Natural killer cell (primary cell): ENCODE results near the gene SLC10A3. TPM values are rescaled to one million over a fixed set of nuclear protein-coding genes. Genes with fewer than 3 reads are reported as not detected.

ENCODE experiments used
- ATAC-seq, 3 donors: fragments of 150-1000 bp in 2 of 3; fragments of 200-7000 bp in 1 of 3; cut with Tn5 transposase; 1 replicate in 1 of 3; 2 replicates in 2 of 3; pipeline ENCODE4 v1.10.0; 2021; ENCODE audit warnings: mild to moderate bottlenecking in 2 of 3, moderate library complexity in 2 of 3
- DNase-seq, 2 donors: peaks; one replicate each; pipeline versions ENCODE4 v3.0.0 to v3.0.0-alpha.2; 2013 to 2021; ENCODE audit warnings: mixed read lengths in 1 of 2
- H3K27ac ChIP-seq: one replicate; pipeline ENCODE4 v1.5.1; 2013; ENCODE audit warnings: mild to moderate bottlenecking, low read length
- H3K27me3 ChIP-seq: one replicate; pipeline ENCODE4 v1.6.1; 2013; ENCODE audit warnings: low read length; ENCODE audit not compliant: control insufficient read depth, insufficient read depth
- H3K36me3 ChIP-seq: one replicate; pipeline ENCODE4 v1.6.1; 2013; ENCODE audit warnings: low read length; ENCODE audit not compliant: control insufficient read depth, insufficient read depth
- H3K4me1 ChIP-seq: one replicate; pipeline ENCODE4 v1.6.1; 2013; ENCODE audit warnings: low read length; ENCODE audit not compliant: control insufficient read depth, insufficient read depth
- H3K4me3 ChIP-seq: one replicate; pipeline ENCODE4 v1.5.1; 2013; ENCODE audit warnings: low read length
- H3K9me3 ChIP-seq: one replicate; pipeline ENCODE4 v1.6.1; 2013; ENCODE audit warnings: low read length; ENCODE audit not compliant: control insufficient read depth, insufficient read depth
- H3K27ac Mint-ChIP-seq, 2 donors: one replicate each; pipeline ENCODE4 v1.8.0; 2022; ENCODE audit warnings: mild to moderate bottlenecking in 2 of 2, mixed read lengths in 2 of 2, moderate library complexity in 1 of 2
- H3K27me3 Mint-ChIP-seq, 2 donors: one replicate each; pipeline ENCODE4 v1.8.0; 2022; ENCODE audit warnings: low read depth in 2 of 2, mixed read lengths in 2 of 2
- H3K36me3 Mint-ChIP-seq: one replicate; pipeline ENCODE4 v1.8.0; 2022; ENCODE audit warnings: mixed read lengths
- H3K4me1 Mint-ChIP-seq, 2 donors: one replicate each; pipeline ENCODE4 v1.8.0; 2022; ENCODE audit warnings: mixed read lengths in 2 of 2
- H3K4me3 Mint-ChIP-seq: one replicate; pipeline ENCODE4 v1.8.0; 2022; ENCODE audit warnings: mild to moderate bottlenecking, moderate library complexity, mixed read lengths
- H3K9me3 Mint-ChIP-seq, 2 donors: one replicate each; pipeline ENCODE4 v1.8.0; 2022; ENCODE audit warnings: mixed read lengths in 2 of 2
- WGBS: methylation state at CpG from one replicate; pipeline ENCODE4 v1.1.7; 2013; ENCODE audit warnings: missing lambda C conversion rate; ENCODE audit not compliant: insufficient coverage; 5-methylcytosine and 5-hydroxymethylcytosine counted together
- intact Hi-C: fragments of 100-400 bp; cut with micrococcal nuclease; formaldehyde crosslinking; loops from one replicate; pipeline ENCODE4 v1.14.2; 2022
- total RNA-seq, 4 donors: library from RNA; stranded (reverse); fragments of 120-200 nt in 1 of 4; gene quantifications; one replicate each; pipeline versions ENCODE4 v1.2.3 to v1.2.4, GENCODE V29; 2013 to 2022
- TF ChIP-seq, protein P1 (sequence below): fragments of 200-600 bp; IDR thresholded peaks from one replicate; pipeline ENCODE4 v1.8.0; 2022; ENCODE audit warnings: antibody characterized with exemption

SLC10A3 gene
- total RNA-seq, 3 donors from 2014 or later (not counting 1 experiment from before 2014, with no cell fraction given): 26.5 to 42.1 (median 31.8) TPM

DNA sequence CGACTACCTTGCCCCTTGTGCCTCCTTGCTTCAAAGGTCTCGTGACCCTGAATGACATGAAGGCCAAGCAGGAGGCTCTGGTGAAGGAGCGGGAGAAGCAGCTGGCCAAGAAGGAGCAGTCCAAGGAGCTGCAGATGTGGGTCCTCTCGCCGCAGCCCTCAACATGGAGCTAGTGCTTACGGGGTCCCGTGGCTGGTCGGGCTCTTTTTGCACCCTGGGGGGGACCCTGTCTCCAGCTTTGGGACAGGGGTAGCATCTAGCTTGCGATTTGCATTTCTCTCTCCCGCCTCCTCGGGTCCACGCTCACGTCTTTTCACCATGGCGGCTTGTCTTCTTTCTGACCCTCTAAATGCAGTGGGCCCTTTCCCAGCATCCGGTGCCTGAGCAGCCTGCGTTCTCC is 44.7 kb downstream of the SLC10A3 start:
- Mint-ChIP-seq H3K4me1 (peaks cover 0 to 8% of the 10 kb centered on the region in 2 donors), H3K27ac (peak overlapping the region in 1 of 2 donors; percentile 62), H3K27me3 (no peaks in the 10 kb centered on the region), H3K4me3 (peak overlapping the region; percentile 40), H3K9me3 (no peaks in the 10 kb centered on the region), H3K36me3 (no peaks in the 10 kb centered on the region)
- Histone ChIP-seq H3K36me3 (peaks cover 27% of the 10 kb centered on the region), H3K9me3 (no peaks in the 10 kb centered on the region), H3K4me3 (no peak overlapping the region), H3K27ac (no peak overlapping the region), H3K27me3 (no peaks in the 10 kb centered on the region), H3K4me1 (peaks cover 25% of the 10 kb centered on the region)
- intact Hi-C loops: no loop called here
- WGBS: 98% methylated on average over 16 of the region's 16 CpGs
- no peak for DNase-seq
- TF ChIP-seq, protein P1, sequence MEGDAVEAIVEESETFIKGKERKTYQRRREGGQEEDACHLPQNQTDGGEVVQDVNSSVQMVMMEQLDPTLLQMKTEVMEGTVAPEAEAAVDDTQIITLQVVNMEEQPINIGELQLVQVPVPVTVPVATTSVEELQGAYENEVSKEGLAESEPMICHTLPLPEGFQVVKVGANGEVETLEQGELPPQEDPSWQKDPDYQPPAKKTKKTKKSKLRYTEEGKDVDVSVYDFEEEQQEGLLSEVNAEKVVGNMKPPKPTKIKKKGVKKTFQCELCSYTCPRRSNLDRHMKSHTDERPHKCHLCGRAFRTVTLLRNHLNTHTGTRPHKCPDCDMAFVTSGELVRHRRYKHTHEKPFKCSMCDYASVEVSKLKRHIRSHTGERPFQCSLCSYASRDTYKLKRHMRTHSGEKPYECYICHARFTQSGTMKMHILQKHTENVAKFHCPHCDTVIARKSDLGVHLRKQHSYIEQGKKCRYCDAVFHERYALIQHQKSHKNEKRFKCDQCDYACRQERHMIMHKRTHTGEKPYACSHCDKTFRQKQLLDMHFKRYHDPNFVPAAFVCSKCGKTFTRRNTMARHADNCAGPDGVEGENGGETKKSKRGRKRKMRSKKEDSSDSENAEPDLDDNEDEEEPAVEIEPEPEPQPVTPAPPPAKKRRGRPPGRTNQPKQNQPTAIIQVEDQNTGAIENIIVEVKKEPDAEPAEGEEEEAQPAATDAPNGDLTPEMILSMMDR: no peak
- no peak for ATAC-seq

DNA sequence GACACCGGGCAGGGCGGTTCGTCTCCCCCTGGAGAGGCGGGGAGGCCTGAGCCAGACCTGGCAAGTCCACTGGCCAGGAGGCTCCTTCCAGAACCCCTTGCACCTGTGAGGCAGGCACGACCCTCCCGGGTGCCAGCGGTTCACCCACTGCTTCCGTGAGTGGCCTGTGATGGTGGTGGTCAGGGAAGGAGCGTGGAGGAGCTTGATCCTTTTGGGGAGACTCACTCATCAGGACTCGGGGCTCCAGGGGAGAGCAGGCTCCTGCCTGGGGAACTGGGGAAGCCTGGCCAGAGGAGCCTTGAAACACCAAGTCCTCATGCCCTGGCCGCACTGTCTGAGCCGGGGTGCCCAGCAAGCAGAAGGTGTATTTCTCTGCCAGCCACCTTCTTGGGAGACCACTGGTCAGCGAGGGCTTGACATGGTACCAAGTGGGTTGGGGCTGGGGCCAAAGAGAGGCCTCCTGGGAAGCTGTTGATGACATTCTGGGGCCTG is 45.6 kb downstream of the SLC10A3 start:
- peak overlapping the region; percentile 31 for H3K4me3 Mint-ChIP-seq
- no peak overlapping the region for H3K27ac Mint-ChIP-seq
- no peaks in the 10 kb centered on the region for H3K9me3 ChIP-seq
- no peaks in the 10 kb centered on the region for H3K27me3 ChIP-seq
- peaks cover 25% of the 10 kb centered on the region for H3K4me1 ChIP-seq
- H3K4me1 Mint-ChIP-seq: peaks cover 0 to 8% of the 10 kb centered on the region in 2 donors
- ATAC-seq (no peak), DNase-seq (no peak)
- intact Hi-C loops: loop anchor here (5.0 kb wide), 1 partner anchor 48 kb away; the partner anchor contains the start of gene RPL10
- peak overlapping the region; percentile 56 for H3K4me3 ChIP-seq
- H3K27ac ChIP-seq: peak overlapping the region; percentile 65
- peaks cover 21% of the 10 kb centered on the region for H3K36me3 ChIP-seq
- no peaks in the 10 kb centered on the region for H3K27me3 Mint-ChIP-seq
- TF ChIP-seq, protein P1: no peak
- H3K9me3 Mint-ChIP-seq: no peaks in the 10 kb centered on the region
- H3K36me3 Mint-ChIP-seq: no peaks in the 10 kb centered on the region
- WGBS: 79% methylated on average over 9 of the region's 13 CpGs

DNA sequence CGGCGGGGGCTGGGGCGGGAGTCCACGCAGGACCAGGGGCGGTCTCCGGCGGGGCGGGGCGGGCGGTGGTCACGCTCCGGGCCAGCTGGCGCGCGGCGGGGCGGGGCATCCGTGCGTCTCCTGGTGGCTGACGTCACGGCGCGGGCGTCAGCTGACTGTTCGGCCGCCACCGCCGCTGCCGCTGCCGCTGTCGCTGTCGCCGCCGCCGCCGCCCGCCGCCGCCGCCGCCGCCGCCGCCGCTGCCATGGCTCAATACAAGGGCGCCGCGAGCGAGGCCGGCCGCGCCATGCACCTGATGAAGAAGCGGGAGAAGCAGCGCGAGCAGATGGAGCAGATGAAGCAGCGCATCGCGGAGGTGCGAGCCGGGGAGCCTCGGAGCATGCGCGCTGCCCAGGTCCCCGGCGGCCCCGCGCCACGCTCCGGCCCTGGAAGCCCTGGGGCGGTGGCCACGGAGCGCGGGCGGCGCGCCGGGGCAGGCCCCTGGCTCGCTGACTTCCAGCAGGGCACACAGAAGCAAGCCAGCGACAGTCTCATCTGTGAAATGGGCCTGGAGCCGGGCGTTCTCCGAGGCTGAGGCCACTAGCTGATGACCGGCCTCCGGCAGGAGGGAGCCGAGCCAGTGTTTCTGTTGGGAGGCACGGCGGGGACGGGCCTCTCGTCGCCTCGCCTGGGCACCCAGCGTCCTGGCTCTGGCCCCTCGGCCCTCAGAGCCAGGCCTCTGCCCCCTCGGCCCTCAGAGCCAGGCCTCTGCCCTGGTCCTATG is 46.3 kb downstream of the SLC10A3 start, which contains the start of gene FAM50A:
FAM50A (plus strand) TSS at position 150 of the 763 bp plus-strand sequence; CDS start at position 245, 95 bp downstream.
- intact Hi-C loops: loop anchor here (5.0 kb wide), 1 partner anchor 47 kb away; the partner anchor contains the start of gene RPL10
- Histone ChIP-seq H3K9me3 (no peaks in the 10 kb centered on the region), H3K36me3 (peaks cover 21% of the 10 kb centered on the region), H3K27ac (peak within 1 kb of the TSS; percentile 77), H3K27me3 (no peaks in the 10 kb centered on the region), H3K4me3 (peak within 1 kb of the TSS; percentile 56), H3K4me1 (peaks cover 28% of the 10 kb centered on the region)
- Mint-ChIP-seq H3K36me3 (no peaks in the 10 kb centered on the region), H3K27me3 (no peaks in the 10 kb centered on the region), H3K27ac (peak within 1 kb of the TSS; percentile 76 to 93), H3K4me1 (peaks cover 0 to 8% of the 10 kb centered on the region in 2 donors), H3K9me3 (no peaks in the 10 kb centered on the region), H3K4me3 (peak within 1 kb of the TSS; percentile 67)
- DNase-seq (peak; percentile 74 to 84), ATAC-seq (peak; percentile 92 to 93 (median 93))
- WGBS: 3% methylated on average over 94 of the region's 94 CpGs
- TF ChIP-seq, protein P1: no peak
